Esophagus muscularis mucosa (tissue), 3 donors: ENCODE data around the gene GID4.

Source experiments
- CTCF ChIP-seq, 3 experiments: fragments of 200-600 bp in 2 of 3; fragments of 450-650 bp in 1 of 3; sonication (generic) in 2 of 3; IDR thresholded peaks; one replicate each; pipeline ENCODE4 v1.5.1; 2017 to 2019; ENCODE audit warnings: antibody characterized with exemption in 3 of 3, mild to moderate bottlenecking in 2 of 3, moderate library complexity in 1 of 3
- POLR2A ChIP-seq: fragments of 450-650 bp; IDR thresholded peaks from one replicate; pipeline ENCODE4 v1.6.1; 2017; ENCODE audit warnings: antibody characterized with exemption, moderate library complexity, mild to moderate bottlenecking, low read depth

- no peak for TF ChIP-seq POLR2A
- TF ChIP-seq CTCF (IDR thresholded peaks at IDR 0.05): no peak
Observed at GRCh38 chr17:18021372-18021771, 17.8 kb upstream of the GID4 start.
